AG04449 (cell line): ENCODE data around the gene TOR1A.
A peak's percentile ranks its signal among the peaks of the same experiment; 100 is the strongest.

Experiments
- CTCF ChIA-PET: fragments of 350-600 bp; formaldehyde crosslinking; extraction: SDS; loops from one replicate; lab custom pipeline; 2021; ENCODE audit warnings: antibody characterized with exemption; lab: Yijun Ruan, JAX
- POLR2A ChIA-PET: fragments of 400-600, 350-600 bp; formaldehyde crosslinking; extraction: SDS; loops from one replicate; lab custom pipeline; 2020; ENCODE audit warnings: antibody characterized with exemption, inconsistent platforms; lab: Yijun Ruan, JAX
- DNase-seq: peaks from one replicate; pipeline ENCODE4 v3.0.0-alpha.2; 2010; ENCODE audit warnings: low read depth, low spot score
- H3K4me3 ChIP-seq: 2 replicates; pipeline ENCODE4 v1.5.1; 2011; ENCODE audit warnings: low read depth, mild to moderate bottlenecking, control low read depth, low read length
- CTCF ChIP-seq: IDR thresholded peaks from one replicate; pipeline ENCODE4 v1.5.1; 2011; ENCODE audit warnings: mild to moderate bottlenecking, moderate library complexity, low read length, control low read depth, inconsistent platforms; ENCODE audit not compliant: insufficient read depth; ENCODE audit errors: missing control alignments

Gene TOR1A

GRCh38 chr9:129826344-129826743 lies 2.4 kb upstream of the TOR1A start:
- ChIA-PET CTCF (no interaction called here), POLR2A (interaction anchor here (0.9 kb wide), 1 partner anchor 9 kb away, joined by 3 read pairs; the partner anchor contains the start of genes C9orf78 and USP20)
- H3K4me3 ChIP-seq: no peak overlapping the region
- DNase-seq: no peak
- TF ChIP-seq CTCF: no peak

- H3K4me3 ChIP-seq: peak overlapping the region; percentile 89
- ChIA-PET CTCF (no interaction called here), POLR2A (interaction anchor here (1.0 kb wide), 1 partner anchor 11 kb away, joined by 4 read pairs; no protein-coding TSS in a partner anchor)
- no peak for TF ChIP-seq CTCF
- DNase-seq: no peak
These were observed 398 bp downstream of the TOR1A start for GRCh38 chr9:129823542-129823934.

- ChIA-PET CTCF (no interaction called here), POLR2A (no interaction called here)
- TF ChIP-seq CTCF: no peak
- DNase-seq: no peak
- H3K4me3 ChIP-seq: peak overlapping the region; percentile 89
These were observed 916 bp downstream of the TOR1A start for GRCh38 chr9:129822898-129823541.

- no peak for TF ChIP-seq CTCF
- DNase-seq: no peak
- ChIA-PET CTCF (no interaction called here), POLR2A (interaction anchor here (0.6 kb wide), 1 partner anchor 16 kb away, joined by 3 read pairs; no protein-coding TSS in a partner anchor)
- H3K4me3 ChIP-seq: no peak overlapping the region
These were observed 7.2 kb downstream of the TOR1A start for GRCh38 chr9:129816501-129817435.

- H3K4me3 ChIP-seq: no peak overlapping the region
- POLR2A ChIA-PET: no interaction called here
- CTCF ChIA-PET: no interaction called here
- TF ChIP-seq CTCF: no peak
- DNase-seq: no peak
These were observed 8.7 kb downstream of the TOR1A start for GRCh38 chr9:129815278-129815677.
